HEK293 (cell line): ENCODE measurements around the gene LPP.

ENCODE experiments used
- CTCF ChIA-PET: fragments of 350-600 bp; formaldehyde crosslinking; extraction: SDS; loops from one replicate; lab custom pipeline; 2021; ENCODE audit warnings: antibody characterized with exemption; lab: Yijun Ruan, JAX
- POLR2A ChIA-PET: fragments of 300-600 bp; formaldehyde crosslinking; extraction: SDS; loops from one replicate; lab custom pipeline; 2020; ENCODE audit warnings: antibody characterized with exemption, inconsistent platforms; lab: Yijun Ruan, JAX
- H3K27ac ChIP-seq: fragments of 200-500 bp; sonication (Bioruptor generic); 2 replicates; pipeline ENCODE4 v1.5.1; 2014; ENCODE audit warnings: low read depth, low read length, control low read depth, inconsistent platforms; ENCODE audit errors: extremely low read depth
- H3K36me3 ChIP-seq, 2 experiments: fragments of 200-500 bp in 1 of 2; sonication (Bioruptor generic) in 1 of 2; 1 replicate in 1 of 2; 2 replicates in 1 of 2; pipeline ENCODE4 v1.5.1; 2014 to 2017; ENCODE audit warnings: inconsistent platforms in 2 of 2, low read length in 2 of 2; ENCODE audit not compliant: control insufficient read depth in 2 of 2, insufficient read depth in 1 of 2
- H3K4me1 ChIP-seq: fragments of 200-500 bp; sonication (Bioruptor generic); 2 replicates; pipeline ENCODE4 v1.5.1; 2014; ENCODE audit warnings: mild to moderate bottlenecking, low read length, inconsistent platforms; ENCODE audit not compliant: control insufficient read depth, insufficient read depth
- H3K4me3 ChIP-seq: 2 replicates; pipeline ENCODE4 v1.5.1; 2011; ENCODE audit warnings: low read depth, mild to moderate bottlenecking, control low read depth, low read length, moderate library complexity
- H3K9me3 ChIP-seq: fragments of 200-500 bp; sonication (Bioruptor generic); 2 replicates; pipeline ENCODE4 v1.5.1; 2014; ENCODE audit warnings: low read depth, low read length, inconsistent platforms; ENCODE audit not compliant: control insufficient read depth, insufficient read depth
- BCL6B ChIP-seq: fragments of 450-650 bp; formaldehyde crosslinking; IDR thresholded peaks from 2 replicates; pipeline ENCODE4 v1.5.1; 2017; ENCODE audit warnings: missing biosample characterization, missing genetic modification characterization
- YY1 ChIP-seq: fragments of 450-650 bp; formaldehyde crosslinking; IDR thresholded peaks from 2 replicates; pipeline ENCODE4 v1.5.1; 2018; ENCODE audit warnings: missing biosample characterization, missing genetic modification characterization
- ZBTB10 ChIP-seq: fragments of 450-650 bp; formaldehyde crosslinking; IDR thresholded peaks from 2 replicates; pipeline ENCODE4 v1.5.1; 2016; ENCODE audit warnings: missing biosample characterization, missing genetic modification characterization
- ZBTB21 ChIP-seq: fragments of 450-650 bp; formaldehyde crosslinking; IDR thresholded peaks from 2 replicates; pipeline ENCODE4 v1.5.1; 2017; ENCODE audit warnings: missing biosample characterization, missing genetic modification characterization
- ZBTB49 ChIP-seq: fragments of 450-650 bp; formaldehyde crosslinking; IDR thresholded peaks from 2 replicates; pipeline ENCODE4 v1.5.1; 2016; ENCODE audit warnings: missing biosample characterization, missing genetic modification characterization, low read depth
- ZBTB7A ChIP-seq: fragments of 450-650 bp; formaldehyde crosslinking; IDR thresholded peaks from 2 replicates; pipeline ENCODE4 v1.5.1; 2016; ENCODE audit warnings: low read depth, missing biosample characterization, missing genetic modification characterization
- ZNF169 ChIP-seq: fragments of 450-650 bp; formaldehyde crosslinking; IDR thresholded peaks from 2 replicates; pipeline ENCODE4 v1.5.1; 2016; ENCODE audit warnings: missing biosample characterization, missing genetic modification characterization
- ZNF174 ChIP-seq: fragments of 450-650 bp; formaldehyde crosslinking; IDR thresholded peaks from 2 replicates; pipeline ENCODE4 v1.5.0; 2017; ENCODE audit warnings: missing biosample characterization, mild to moderate bottlenecking, missing genetic modification characterization
- ZNF211 ChIP-seq: fragments of 450-650 bp; formaldehyde crosslinking; IDR thresholded peaks from 2 replicates; pipeline ENCODE4 v1.5.1; 2016; ENCODE audit warnings: low read depth, missing biosample characterization, missing genetic modification characterization
- ZNF335 ChIP-seq: fragments of 450-650 bp; formaldehyde crosslinking; conservative IDR thresholded peaks from 2 replicates; pipeline ENCODE4 v1.5.1; 2016; ENCODE audit warnings: missing biosample characterization, missing genetic modification characterization
- ZNF354C ChIP-seq: fragments of 450-650 bp; formaldehyde crosslinking; IDR thresholded peaks from 2 replicates; pipeline ENCODE4 v1.5.1; 2016; ENCODE audit warnings: missing biosample characterization, missing genetic modification characterization, low read depth, borderline replicate concordance
- ZNF423 ChIP-seq: fragments of 450-650 bp; formaldehyde crosslinking; IDR thresholded peaks from 2 replicates; pipeline ENCODE4 v1.5.1; 2016; ENCODE audit warnings: missing biosample characterization, missing genetic modification characterization
- ZNF449 ChIP-seq: fragments of 450-650 bp; formaldehyde crosslinking; IDR thresholded peaks from 2 replicates; pipeline ENCODE4 v1.5.1; 2017; ENCODE audit warnings: missing biosample characterization, mild to moderate bottlenecking, missing genetic modification characterization, moderate library complexity
- ZNF488 ChIP-seq: fragments of 450-650 bp; formaldehyde crosslinking; IDR thresholded peaks from 2 replicates; pipeline ENCODE4 v1.5.1; 2016; ENCODE audit warnings: missing biosample characterization, missing genetic modification characterization
- ZNF514 ChIP-seq: fragments of 450-650 bp; formaldehyde crosslinking; IDR thresholded peaks from 2 replicates; pipeline ENCODE4 v1.5.1; 2016; ENCODE audit warnings: missing biosample characterization, missing genetic modification characterization
- ZNF521 ChIP-seq: fragments of 450-650 bp; formaldehyde crosslinking; IDR thresholded peaks from 2 replicates; pipeline ENCODE4 v1.5.1; 2017; ENCODE audit warnings: missing biosample characterization, mild to moderate bottlenecking, missing genetic modification characterization
- ZNF654 ChIP-seq: fragments of 450-650 bp; formaldehyde crosslinking; IDR thresholded peaks from 2 replicates; pipeline ENCODE4 v1.5.1; 2016; ENCODE audit warnings: low read depth, missing biosample characterization, missing genetic modification characterization
- ZNF677 ChIP-seq: fragments of 450-650 bp; IDR thresholded peaks from 2 replicates; pipeline ENCODE4 v1.5.0; 2018; ENCODE audit warnings: missing biosample characterization, mild to moderate bottlenecking, missing genetic modification characterization, moderate library complexity
- ZNF707 ChIP-seq: fragments of 450-650 bp; formaldehyde crosslinking; IDR thresholded peaks from 2 replicates; pipeline ENCODE4 v1.5.1; 2016; ENCODE audit warnings: missing biosample characterization, missing genetic modification characterization
- ZSCAN23 ChIP-seq: fragments of 450-650 bp; formaldehyde crosslinking; IDR thresholded peaks from 2 replicates; pipeline ENCODE4 v1.5.1; 2016; ENCODE audit warnings: missing biosample characterization, missing genetic modification characterization

Gene LPP

GRCh38 chr3:188139466-188139865 is 14.5 kb upstream of the LPP start:
- ChIA-PET CTCF (interaction anchor here (0.7 kb wide), 1 partner anchor 399 kb away, joined by 4 read pairs; no protein-coding TSS in a partner anchor), POLR2A (no interaction called here)
- no peaks in the 10 kb centered on the region for H3K9me3 ChIP-seq
- H3K27ac ChIP-seq = no peak overlapping the region
- TF ChIP-seq ZBTB49 (tag by site-specific recombination) = no peak
- TF ChIP-seq ZNF169 (tag by site-specific recombination) = no peak
- TF ChIP-seq YY1 (tag by site-specific recombination) = no peak
- no peak for TF ChIP-seq ZNF423 (tag by site-specific recombination)
- TF ChIP-seq ZNF521 (tag by site-specific recombination) = no peak
- TF ChIP-seq ZNF707 (tag by site-specific recombination) = no peak
- TF ChIP-seq ZBTB21 (tag by site-specific recombination) = no peak
- TF ChIP-seq ZBTB10 (tag by site-specific recombination) = no peak
- no peak for TF ChIP-seq ZNF449 (tag by site-specific recombination)
- no peak for TF ChIP-seq BCL6B (tag by site-specific recombination)
- TF ChIP-seq ZBTB7A (tag by site-specific recombination) = no peak
- TF ChIP-seq ZNF514 (tag by site-specific recombination) = no peak
- no peak for TF ChIP-seq ZNF354C
- no peak for TF ChIP-seq ZNF488 (tag by site-specific recombination)
- no peak for TF ChIP-seq ZSCAN23 (tag by site-specific recombination)
- TF ChIP-seq ZNF335 = no peak
- no peak for TF ChIP-seq ZNF174 (tag by site-specific recombination)
- no peak for TF ChIP-seq ZNF654 (tag by site-specific recombination)
- TF ChIP-seq ZNF211 (tag by site-specific recombination) = no peak
- no peak for TF ChIP-seq ZNF677
- H3K36me3 ChIP-seq = no peaks in the 10 kb centered on the region
- no peak overlapping the region for H3K4me3 ChIP-seq
- no peaks in the 10 kb centered on the region for H3K4me1 ChIP-seq
